Mesenchymal stem cell (in vitro differentiated cells and primary cell): ENCODE results near the gene TRIM52. TPM values are rescaled to one million over a fixed set of nuclear protein-coding genes. Genes with fewer than 3 reads are reported as not detected.
"Not testable (repeated sequence)": the region's sequence is repeated elsewhere in the genome, so short reads cannot be mapped to it uniquely, and the experiment has no call there.

Experiments used
- DNase-seq: peaks from one replicate; pipeline ENCODE4 v3.0.0-alpha.2; 2013
- H2AFZ ChIP-seq: one replicate; pipeline ENCODE4 v1.6.1; 2013; ENCODE audit warnings: low read depth, mild to moderate bottlenecking, control low read depth, inconsistent platforms, low read length, moderate library complexity
- H2AK5ac ChIP-seq: 2 replicates; pipeline ENCODE4 v1.6.1; 2013; ENCODE audit warnings: low read length, moderate library complexity, mild to moderate bottlenecking, inconsistent platforms; ENCODE audit not compliant: severe bottlenecking
- H2BK120ac ChIP-seq: one replicate; pipeline ENCODE4 v1.6.1; 2013; ENCODE audit warnings: low read depth, mild to moderate bottlenecking, inconsistent platforms, low read length, moderate library complexity
- H2BK12ac ChIP-seq, 2 experiments: one replicate each; pipeline ENCODE4 v1.6.1; 2013; ENCODE audit warnings: inconsistent platforms in 2 of 2, low read length in 2 of 2, mild to moderate bottlenecking in 2 of 2, moderate library complexity in 2 of 2, control low read depth in 1 of 2
- H2BK15ac ChIP-seq: one replicate; pipeline ENCODE4 v1.6.1; 2013; ENCODE audit warnings: mild to moderate bottlenecking, low read depth, inconsistent platforms; ENCODE audit not compliant: poor library complexity, severe bottlenecking
- H2BK5ac ChIP-seq: 2 replicates; pipeline ENCODE4 v1.6.1; 2013; ENCODE audit warnings: low read depth, mild to moderate bottlenecking, low read length, control low read depth, inconsistent platforms; ENCODE audit not compliant: poor library complexity, severe bottlenecking
- H3K14ac ChIP-seq, 2 experiments: one replicate each; pipeline ENCODE4 v1.6.1; 2013; ENCODE audit warnings: inconsistent platforms in 2 of 2, low read length in 2 of 2, control low read depth in 1 of 2, mild to moderate bottlenecking in 1 of 2, moderate library complexity in 1 of 2
- H3K18ac ChIP-seq, 2 experiments: one replicate each; pipeline ENCODE4 v1.6.1; 2013; ENCODE audit warnings: inconsistent platforms in 2 of 2, low read length in 2 of 2, control low read depth in 1 of 2, low read depth in 1 of 2, mild to moderate bottlenecking in 1 of 2
- H3K23ac ChIP-seq, 2 experiments: one replicate each; pipeline ENCODE4 v1.6.1; 2013; ENCODE audit warnings: inconsistent platforms in 2 of 2, low read length in 2 of 2, mild to moderate bottlenecking in 2 of 2, moderate library complexity in 2 of 2, control low read depth in 1 of 2
- H3K27ac ChIP-seq: 2 replicates; pipeline ENCODE4 v1.5.1; 2013; ENCODE audit warnings: mild to moderate bottlenecking, moderate library complexity, low read length, control low read depth, inconsistent platforms; ENCODE audit not compliant: poor library complexity, severe bottlenecking
- H3K27me3 ChIP-seq, 2 experiments: 2 replicates each; pipeline versions ENCODE4 v1.6.1 to v1.7.0; 2013; ENCODE audit warnings: low read length in 2 of 2, mild to moderate bottlenecking in 2 of 2, moderate library complexity in 2 of 2, control low read depth in 1 of 2, inconsistent platforms in 1 of 2; ENCODE audit not compliant: control insufficient read depth in 1 of 2, insufficient read depth in 1 of 2
- H3K36me3 ChIP-seq, 2 experiments: 2 replicates each; pipeline versions ENCODE4 v1.6.1 to v1.7.0; 2013; ENCODE audit warnings: low read length in 2 of 2, control low read depth in 1 of 2, inconsistent platforms in 1 of 2, low read depth in 1 of 2, mild to moderate bottlenecking in 1 of 2; ENCODE audit not compliant: insufficient read depth in 2 of 2, control insufficient read depth in 1 of 2
- H3K4ac ChIP-seq, 2 experiments: one replicate each; pipeline ENCODE4 v1.6.1; 2013; ENCODE audit warnings: inconsistent platforms in 2 of 2, low read length in 2 of 2, mild to moderate bottlenecking in 2 of 2, moderate library complexity in 2 of 2, control low read depth in 1 of 2, low read depth in 1 of 2
- H3K4me1 ChIP-seq: 2 replicates; pipeline ENCODE4 v1.6.1; 2013; ENCODE audit warnings: low read depth, low read length, control low read depth; ENCODE audit not compliant: control insufficient read depth, insufficient read depth
- H3K4me2 ChIP-seq: 2 replicates; pipeline ENCODE4 v1.6.1; 2013; ENCODE audit warnings: low read length, mild to moderate bottlenecking, inconsistent platforms; ENCODE audit not compliant: poor library complexity, severe bottlenecking
- H3K4me3 ChIP-seq, 2 experiments: 2 replicates each; pipeline versions ENCODE4 v1.5.1 to v1.7.0; 2013; ENCODE audit warnings: low read length in 2 of 2, mild to moderate bottlenecking in 2 of 2, control low read depth in 1 of 2, low read depth in 1 of 2; ENCODE audit not compliant: insufficient read depth in 1 of 2
- H3K79me1 ChIP-seq: replicated peaks from 2 replicates; pipeline ENCODE4 v1.6.1; 2013; ENCODE audit warnings: mild to moderate bottlenecking, control low read depth, low read length, inconsistent platforms; ENCODE audit not compliant: poor library complexity, severe bottlenecking
- H3K9ac ChIP-seq: 2 replicates; pipeline ENCODE4 v1.7.0; 2013; ENCODE audit warnings: mild to moderate bottlenecking, low read length, moderate library complexity
- H3K9me3 ChIP-seq: 2 replicates; pipeline ENCODE4 v1.7.0; 2013; ENCODE audit warnings: mild to moderate bottlenecking, low read length; ENCODE audit not compliant: control insufficient read depth
- H4K8ac ChIP-seq: one replicate; pipeline ENCODE4 v1.6.1; 2013; ENCODE audit warnings: inconsistent platforms, mild to moderate bottlenecking, low read length, moderate library complexity
- H4K91ac ChIP-seq: one replicate; pipeline ENCODE4 v1.6.1; 2013; ENCODE audit warnings: mild to moderate bottlenecking, low read length, inconsistent platforms
- WGBS: methylation state at CpG from one replicate; pipeline ENCODE4 v1.1.7; 2013; ENCODE audit warnings: mixed read lengths; 5-methylcytosine and 5-hydroxymethylcytosine counted together
- polyA plus RNA-seq, 2 experiments: library from polyadenylated mRNA; stranded (reverse); fragments of 200-250 nt; gene quantifications; one replicate each; pipeline ENCODE4 v1.2.3, GENCODE V29; 2013

Gene TRIM52
- polyA plus RNA-seq (2013, experiment 1 of 2) = 4.2 TPM
- 4.0 TPM for polyA plus RNA-seq (2013, experiment 2 of 2)

- Histone ChIP-seq H3K9me3 (no peaks in the 10 kb centered on the region), H3K4ac (peak within 1 kb of the TSS; percentile 87 to 99), H2BK5ac (peak within 1 kb of the TSS; percentile 95), H3K23ac (peak within 1 kb of the TSS in 1 of 2 experiments; percentile 62), H3K4me3 (peak within 1 kb of the TSS; percentile 74 to 98), H3K36me3 (peaks cover 14 to 29% of the 10 kb centered on the region in 2 experiments), H3K9ac (peak within 1 kb of the TSS; percentile 99), H2BK120ac (peak within 1 kb of the TSS; percentile 86), H2BK15ac (peak within 1 kb of the TSS; percentile 95), H4K8ac (peak within 1 kb of the TSS; percentile 99), H3K27ac (peak within 1 kb of the TSS; percentile 94), H3K27me3 (no peaks in the 10 kb centered on the region), H3K79me1 (peaks cover 16% of the 10 kb centered on the region), H2BK12ac (no peak within 1 kb of the TSS), H3K18ac (peak within 1 kb of the TSS; percentile 93 to 99), H2AK5ac (peak within 1 kb of the TSS; percentile 76), H2AFZ (peak within 1 kb of the TSS; percentile 98), H4K91ac (peak within 1 kb of the TSS; percentile 97), H3K14ac (peak within 1 kb of the TSS; percentile 64 to 88), H3K4me1 (peaks cover 5% of the 10 kb centered on the region), H3K4me2 (peak within 1 kb of the TSS; percentile 80)
- WGBS = under 1% methylated on average over 36 of the region's 43 CpGs
- DNase-seq = peak; percentile 93
These were observed at the start of gene TRIM52 for GRCh38 chr5:181260720-181261319. Gene TRIM52 (minus strand): TSS chr5:181261143. CDS start chr5:181260813, 330 bp downstream.

DNA sequence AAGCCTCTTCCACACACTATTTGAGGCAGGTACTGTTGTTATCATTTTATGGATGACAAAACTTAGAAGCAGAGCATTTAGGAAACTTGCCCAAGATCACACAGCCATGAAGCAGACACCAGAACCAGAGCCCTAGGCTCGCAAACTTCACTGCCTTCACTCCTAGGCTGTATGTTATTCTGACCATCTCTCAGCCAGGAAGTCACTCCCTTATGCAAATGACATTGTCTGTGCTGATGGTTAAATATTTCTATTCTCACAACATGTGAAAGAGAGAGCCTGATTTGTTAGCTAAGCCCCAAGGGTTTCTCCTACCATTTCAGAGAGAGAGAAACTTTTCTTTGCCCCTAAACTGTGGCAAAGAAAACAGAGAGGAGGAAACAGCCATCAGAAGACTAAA is 26.4 kb upstream of the TRIM52 start:
- not testable (repeated sequence) for H2BK120ac ChIP-seq
- peaks cover 16% of the 10 kb centered on the region for H3K4me1 ChIP-seq

GRCh38 chr5:181285962-181286705 is 25.2 kb upstream of the TRIM52 start:
- not testable (repeated sequence) for DNase-seq, H3K9ac ChIP-seq, H2BK5ac ChIP-seq, H2AFZ ChIP-seq, H3K27me3 ChIP-seq, H2AK5ac ChIP-seq, H3K18ac ChIP-seq, H3K9me3 ChIP-seq, H3K4me2 ChIP-seq, H4K91ac ChIP-seq, H2BK15ac ChIP-seq, H4K8ac ChIP-seq, H3K4ac ChIP-seq, H3K79me1 ChIP-seq, H3K4me3 ChIP-seq, H3K27ac ChIP-seq, H2BK12ac ChIP-seq, H3K14ac ChIP-seq, H2BK120ac ChIP-seq
- Histone ChIP-seq H3K23ac (peak overlapping the region in 1 of 2 experiments; percentile 59), H3K4me1 (peaks cover 21% of the 10 kb centered on the region), H3K36me3 (peaks cover 0 to 38% of the 10 kb centered on the region in 2 experiments)
- WGBS = 100% methylated on average over 10 of the region's 10 CpGs

More for the DNA sequence above, 26.4 kb upstream of the TRIM52 start:
- not testable (repeated sequence) for H3K9me3 ChIP-seq, H3K4ac ChIP-seq, H2BK5ac ChIP-seq, DNase-seq, H3K79me1 ChIP-seq, H2BK15ac ChIP-seq, H2BK12ac ChIP-seq, H3K18ac ChIP-seq, H3K4me2 ChIP-seq, H2AK5ac ChIP-seq, H3K23ac ChIP-seq, H2AFZ ChIP-seq, H3K9ac ChIP-seq, H4K8ac ChIP-seq, H4K91ac ChIP-seq, H3K14ac ChIP-seq, H3K4me3 ChIP-seq, H3K27me3 ChIP-seq, H3K27ac ChIP-seq
- peaks cover 0 to 38% of the 10 kb centered on the region in 2 experiments for H3K36me3 ChIP-seq
- 100% methylated on average over 1 of the region's 1 CpG for WGBS
